SK-N-SH treated with all-trans-retinoic acid at 6 μM for 48 hours (cell line): ENCODE data around the gene DPF3.

Experiments used
- ATAC-seq: fragments of 200-7000 bp; cut with Tn5 transposase; 3 replicates; pipeline ENCODE4 v1.9.1; 2020; ENCODE audit warnings: mild to moderate bottlenecking, moderate library complexity
- ARNTL ChIP-seq: fragments of 450-650 bp; formaldehyde crosslinking; IDR thresholded peaks from 2 replicates; pipeline ENCODE4 v1.5.0; 2020; ENCODE audit warnings: low read depth, mild to moderate bottlenecking, moderate library complexity, borderline replicate concordance
- BACH2 ChIP-seq: fragments of 250-450 bp; sonication (Bioruptor Pico); IDR thresholded peaks from 2 replicates; pipeline ENCODE4 v1.9.0; 2021; ENCODE audit warnings: mild to moderate bottlenecking, borderline replicate concordance
- CSDC2 ChIP-seq: fragments of 250-450 bp; sonication (Bioruptor Pico); IDR thresholded peaks from 2 replicates; pipeline ENCODE4 v1.5.0; 2020; ENCODE audit warnings: mild to moderate bottlenecking, moderate library complexity
- ESRRG ChIP-seq: fragments of 250-450 bp; sonication (Bioruptor Pico); IDR thresholded peaks from 2 replicates; pipeline ENCODE4 v1.6.1; 2021; ENCODE audit warnings: mild to moderate bottlenecking
- GLIS3 ChIP-seq: fragments of 250-450 bp; sonication (Bioruptor Pico); IDR thresholded peaks from 2 replicates; pipeline ENCODE4 v1.5.0; 2020; ENCODE audit warnings: mild to moderate bottlenecking, moderate library complexity
- ISL1 ChIP-seq: fragments of 250-450 bp; sonication (Bioruptor Pico); IDR thresholded peaks from 2 replicates; pipeline ENCODE4 v2.1.2; 2022; ENCODE audit warnings: mild to moderate bottlenecking, moderate library complexity
- OSR1 ChIP-seq: fragments of 250-450 bp; sonication (Bioruptor Pico); IDR thresholded peaks from 2 replicates; pipeline ENCODE4 v1.8.0; 2022; ENCODE audit warnings: moderate library complexity, mild to moderate bottlenecking, inconsistent platforms
- PPARA ChIP-seq: fragments of 250-450 bp; sonication (Bioruptor Pico); IDR thresholded peaks from 2 replicates; pipeline ENCODE4 v1.5.0; 2020; ENCODE audit warnings: mild to moderate bottlenecking, borderline replicate concordance
- RARB ChIP-seq: fragments of 250-450 bp; sonication (Bioruptor Pico); IDR thresholded peaks from 2 replicates; pipeline ENCODE4 v1.8.0; 2021; ENCODE audit warnings: mild to moderate bottlenecking, moderate library complexity
- SNAI2 ChIP-seq: fragments of 250-450 bp; sonication (Bioruptor Pico); IDR thresholded peaks from 2 replicates; pipeline ENCODE4 v1.5.0; 2020; ENCODE audit warnings: mild to moderate bottlenecking, moderate library complexity
- TCF4 ChIP-seq: fragments of 250-450 bp; sonication (Bioruptor Pico); IDR thresholded peaks from 2 replicates; pipeline ENCODE4 v1.8.0; 2021; ENCODE audit warnings: mild to moderate bottlenecking, moderate library complexity, borderline replicate concordance
- TOX ChIP-seq: fragments of 250-450 bp; sonication (Bioruptor Pico); IDR thresholded peaks from 2 replicates; pipeline ENCODE4 v1.8.0; 2021; ENCODE audit warnings: mild to moderate bottlenecking, moderate library complexity, borderline replicate concordance
- ZC3H10 ChIP-seq: fragments of 250-450 bp; sonication (Bioruptor Pico); IDR thresholded peaks from 2 replicates; pipeline ENCODE4 v1.5.1; 2021; ENCODE audit warnings: mild to moderate bottlenecking, moderate library complexity
- ZFP3 ChIP-seq: fragments of 250-450 bp; sonication (Bioruptor Pico); IDR thresholded peaks from 2 replicates; pipeline ENCODE4 v1.5.0; 2020; ENCODE audit warnings: mild to moderate bottlenecking, moderate library complexity
- ZFP30 ChIP-seq: fragments of 450-650 bp; formaldehyde crosslinking; IDR thresholded peaks from 2 replicates; pipeline ENCODE4 v1.5.0; 2022; ENCODE audit warnings: mild to moderate bottlenecking, moderate library complexity
- ZNF565 ChIP-seq: fragments of 450-650 bp; formaldehyde crosslinking; conservative IDR thresholded peaks from 2 replicates; pipeline ENCODE4 v1.5.0; 2020; ENCODE audit warnings: low read depth, mild to moderate bottlenecking, moderate library complexity
- ZNF70 ChIP-seq: fragments of 450-650 bp; formaldehyde crosslinking; IDR thresholded peaks from 2 replicates; pipeline ENCODE4 v1.5.0; 2020; ENCODE audit warnings: mild to moderate bottlenecking, moderate library complexity
- ZNF8 ChIP-seq: fragments of 450-650 bp; formaldehyde crosslinking; IDR thresholded peaks from 2 replicates; pipeline ENCODE4 v1.5.0; 2020; ENCODE audit warnings: mild to moderate bottlenecking, moderate library complexity
- TF ChIP-seq, protein P1 (sequence below): fragments of 250-450 bp; sonication (Bioruptor Pico); IDR thresholded peaks from 2 replicates; pipeline ENCODE4 v1.8.0; 2021; ENCODE audit warnings: low read depth, mild to moderate bottlenecking, moderate library complexity, borderline replicate concordance
- TF ChIP-seq, protein P2 (sequence below): fragments of 250-450 bp; sonication (Bioruptor Pico); IDR thresholded peaks from 2 replicates; pipeline ENCODE4 v1.5.1; 2020; ENCODE audit warnings: low read depth, mild to moderate bottlenecking, moderate library complexity
- TF ChIP-seq, protein P3 (sequence below): fragments of 250-450 bp; sonication (Bioruptor Pico); IDR thresholded peaks from 2 replicates; pipeline ENCODE4 v1.8.0; 2020; ENCODE audit warnings: mild to moderate bottlenecking, moderate library complexity, borderline replicate concordance
- TF ChIP-seq, protein P4 (sequence below): fragments of 250-450 bp; sonication (Bioruptor Pico); IDR thresholded peaks from 2 replicates; pipeline ENCODE4 v1.5.0; 2020; ENCODE audit warnings: mild to moderate bottlenecking, moderate library complexity

DPF3 gene

DNA sequence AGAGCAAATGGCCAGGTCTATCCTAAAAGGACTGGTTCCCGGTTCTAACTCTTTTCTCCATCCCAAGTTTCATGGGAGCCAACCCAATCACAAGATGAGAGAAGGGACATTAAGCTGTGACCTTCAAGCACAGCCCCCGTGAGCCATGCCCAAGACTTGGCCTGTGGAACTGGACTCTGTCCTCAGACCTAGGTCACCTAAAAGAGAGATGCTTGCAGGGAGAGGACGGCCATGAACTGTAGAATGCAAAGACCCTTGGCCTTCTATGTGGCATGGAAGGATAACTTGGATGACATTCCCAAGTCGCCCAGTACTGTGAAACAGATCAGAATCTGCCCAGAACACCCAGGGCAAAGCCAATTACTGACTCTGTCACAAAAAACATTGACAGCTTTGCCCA, 263.5 kb downstream of the DPF3 start:
- TF ChIP-seq PPARA (CRISPR knock-in tag) (no peak), ARNTL (no peak), BACH2 (CRISPR knock-in tag) (no peak), ZNF8 (no peak), GLIS3 (CRISPR knock-in tag) (no peak), ZNF70 (CRISPR knock-in tag) (no peak), ZNF565 (CRISPR knock-in tag) (no peak), TCF4 (CRISPR knock-in tag) (no peak)
- TF ChIP-seq, protein P1, sequence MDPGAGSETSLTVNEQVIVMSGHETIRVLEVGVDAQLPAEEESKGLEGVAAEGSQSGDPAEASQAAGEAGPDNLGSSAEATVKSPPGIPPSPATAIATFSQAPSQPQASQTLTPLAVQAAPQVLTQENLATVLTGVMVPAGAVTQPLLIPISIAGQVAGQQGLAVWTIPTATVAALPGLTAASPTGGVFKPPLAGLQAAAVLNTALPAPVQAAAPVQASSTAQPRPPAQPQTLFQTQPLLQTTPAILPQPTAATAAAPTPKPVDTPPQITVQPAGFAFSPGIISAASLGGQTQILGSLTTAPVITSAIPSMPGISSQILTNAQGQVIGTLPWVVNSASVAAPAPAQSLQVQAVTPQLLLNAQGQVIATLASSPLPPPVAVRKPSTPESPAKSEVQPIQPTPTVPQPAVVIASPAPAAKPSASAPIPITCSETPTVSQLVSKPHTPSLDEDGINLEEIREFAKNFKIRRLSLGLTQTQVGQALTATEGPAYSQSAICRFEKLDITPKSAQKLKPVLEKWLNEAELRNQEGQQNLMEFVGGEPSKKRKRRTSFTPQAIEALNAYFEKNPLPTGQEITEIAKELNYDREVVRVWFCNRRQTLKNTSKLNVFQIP (CRISPR knock-in tag), result no peak
- TF ChIP-seq, protein P2, sequence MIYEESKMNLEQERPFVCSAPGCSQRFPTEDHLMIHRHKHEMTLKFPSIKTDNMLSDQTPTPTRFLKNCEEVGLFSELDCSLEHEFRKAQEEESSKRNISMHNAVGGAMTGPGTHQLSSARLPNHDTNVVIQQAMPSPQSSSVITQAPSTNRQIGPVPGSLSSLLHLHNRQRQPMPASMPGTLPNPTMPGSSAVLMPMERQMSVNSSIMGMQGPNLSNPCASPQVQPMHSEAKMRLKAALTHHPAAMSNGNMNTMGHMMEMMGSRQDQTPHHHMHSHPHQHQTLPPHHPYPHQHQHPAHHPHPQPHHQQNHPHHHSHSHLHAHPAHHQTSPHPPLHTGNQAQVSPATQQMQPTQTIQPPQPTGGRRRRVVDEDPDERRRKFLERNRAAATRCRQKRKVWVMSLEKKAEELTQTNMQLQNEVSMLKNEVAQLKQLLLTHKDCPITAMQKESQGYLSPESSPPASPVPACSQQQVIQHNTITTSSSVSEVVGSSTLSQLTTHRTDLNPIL (CRISPR knock-in tag), result no peak
- TF ChIP-seq, protein P3, sequence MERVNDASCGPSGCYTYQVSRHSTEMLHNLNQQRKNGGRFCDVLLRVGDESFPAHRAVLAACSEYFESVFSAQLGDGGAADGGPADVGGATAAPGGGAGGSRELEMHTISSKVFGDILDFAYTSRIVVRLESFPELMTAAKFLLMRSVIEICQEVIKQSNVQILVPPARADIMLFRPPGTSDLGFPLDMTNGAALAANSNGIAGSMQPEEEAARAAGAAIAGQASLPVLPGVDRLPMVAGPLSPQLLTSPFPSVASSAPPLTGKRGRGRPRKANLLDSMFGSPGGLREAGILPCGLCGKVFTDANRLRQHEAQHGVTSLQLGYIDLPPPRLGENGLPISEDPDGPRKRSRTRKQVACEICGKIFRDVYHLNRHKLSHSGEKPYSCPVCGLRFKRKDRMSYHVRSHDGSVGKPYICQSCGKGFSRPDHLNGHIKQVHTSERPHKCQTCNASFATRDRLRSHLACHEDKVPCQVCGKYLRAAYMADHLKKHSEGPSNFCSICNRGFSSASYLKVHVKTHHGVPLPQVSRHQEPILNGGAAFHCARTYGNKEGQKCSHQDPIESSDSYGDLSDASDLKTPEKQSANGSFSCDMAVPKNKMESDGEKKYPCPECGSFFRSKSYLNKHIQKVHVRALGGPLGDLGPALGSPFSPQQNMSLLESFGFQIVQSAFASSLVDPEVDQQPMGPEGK (CRISPR knock-in tag), result no peak
- ATAC-seq, result no peak

DNA sequence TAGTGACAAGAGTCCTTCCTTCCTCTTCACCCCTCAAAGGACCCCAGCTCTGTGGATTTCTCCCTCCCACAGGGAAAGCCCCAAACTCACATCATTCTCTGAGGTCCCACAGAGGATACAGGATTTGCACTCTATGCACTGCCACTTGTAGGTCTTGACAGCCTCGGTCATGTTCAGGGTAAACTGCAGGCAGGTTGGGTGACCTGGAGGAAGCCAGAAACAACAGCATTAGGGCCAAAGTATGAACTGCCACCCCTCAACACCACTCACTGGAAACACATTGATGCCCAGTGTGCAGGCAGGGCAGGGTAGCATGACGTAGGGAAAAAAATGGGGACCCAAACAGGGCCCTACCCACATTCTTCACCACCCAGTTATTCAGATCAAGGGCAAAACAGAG, 264.4 kb downstream of the DPF3 start:
- TF ChIP-seq ZNF70 (CRISPR knock-in tag), result no peak
- no peak for TF ChIP-seq ZFP30
- TF ChIP-seq, protein P3 (CRISPR knock-in tag), result no peak
- TF ChIP-seq ISL1 (CRISPR knock-in tag), result no peak
- no peak for TF ChIP-seq OSR1 (CRISPR knock-in tag)
- TF ChIP-seq TCF4 (CRISPR knock-in tag), result no peak
- TF ChIP-seq ZC3H10, result no peak
- no peak for TF ChIP-seq GLIS3 (CRISPR knock-in tag)
- TF ChIP-seq, protein P4, sequence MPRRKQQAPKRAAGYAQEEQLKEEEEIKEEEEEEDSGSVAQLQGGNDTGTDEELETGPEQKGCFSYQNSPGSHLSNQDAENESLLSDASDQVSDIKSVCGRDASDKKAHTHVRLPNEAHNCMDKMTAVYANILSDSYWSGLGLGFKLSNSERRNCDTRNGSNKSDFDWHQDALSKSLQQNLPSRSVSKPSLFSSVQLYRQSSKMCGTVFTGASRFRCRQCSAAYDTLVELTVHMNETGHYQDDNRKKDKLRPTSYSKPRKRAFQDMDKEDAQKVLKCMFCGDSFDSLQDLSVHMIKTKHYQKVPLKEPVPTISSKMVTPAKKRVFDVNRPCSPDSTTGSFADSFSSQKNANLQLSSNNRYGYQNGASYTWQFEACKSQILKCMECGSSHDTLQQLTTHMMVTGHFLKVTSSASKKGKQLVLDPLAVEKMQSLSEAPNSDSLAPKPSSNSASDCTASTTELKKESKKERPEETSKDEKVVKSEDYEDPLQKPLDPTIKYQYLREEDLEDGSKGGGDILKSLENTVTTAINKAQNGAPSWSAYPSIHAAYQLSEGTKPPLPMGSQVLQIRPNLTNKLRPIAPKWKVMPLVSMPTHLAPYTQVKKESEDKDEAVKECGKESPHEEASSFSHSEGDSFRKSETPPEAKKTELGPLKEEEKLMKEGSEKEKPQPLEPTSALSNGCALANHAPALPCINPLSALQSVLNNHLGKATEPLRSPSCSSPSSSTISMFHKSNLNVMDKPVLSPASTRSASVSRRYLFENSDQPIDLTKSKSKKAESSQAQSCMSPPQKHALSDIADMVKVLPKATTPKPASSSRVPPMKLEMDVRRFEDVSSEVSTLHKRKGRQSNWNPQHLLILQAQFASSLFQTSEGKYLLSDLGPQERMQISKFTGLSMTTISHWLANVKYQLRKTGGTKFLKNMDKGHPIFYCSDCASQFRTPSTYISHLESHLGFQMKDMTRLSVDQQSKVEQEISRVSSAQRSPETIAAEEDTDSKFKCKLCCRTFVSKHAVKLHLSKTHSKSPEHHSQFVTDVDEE (CRISPR knock-in tag), result no peak
- no peak for TF ChIP-seq RARB
- no peak for TF ChIP-seq CSDC2 (CRISPR knock-in tag)
- TF ChIP-seq, protein P1 (CRISPR knock-in tag), result no peak
- no peak for TF ChIP-seq BACH2 (CRISPR knock-in tag)
- no peak for TF ChIP-seq SNAI2 (CRISPR knock-in tag)
- TF ChIP-seq TOX (CRISPR knock-in tag), result no peak
- no peak for TF ChIP-seq ZFP3 (CRISPR knock-in tag)
- TF ChIP-seq PPARA (CRISPR knock-in tag), result no peak
- no peak for TF ChIP-seq ARNTL
- TF ChIP-seq ESRRG (CRISPR knock-in tag), result no peak
- TF ChIP-seq ZNF565 (CRISPR knock-in tag), result no peak
- ATAC-seq, result no peak
